Thyroid gland (tissue), 4 donors: Measurements from ENCODE around the gene PRKCE.

Experiments
- CTCF ChIP-seq, 6 experiments: fragments of 200-600 bp in 3 of 6; fragments of 450-650 bp in 3 of 6; sonication (generic) in 3 of 6; IDR thresholded peaks; one replicate each; pipeline ENCODE4 v1.5.1; 2016 to 2019; ENCODE audit warnings: antibody characterized with exemption in 6 of 6, mild to moderate bottlenecking in 2 of 6, inconsistent platforms in 1 of 6, moderate library complexity in 1 of 6
- POLR2A ChIP-seq, 2 donors: fragments of 450-650 bp; IDR thresholded peaks; one replicate each; pipeline ENCODE4 v1.6.1; 2017; ENCODE audit warnings: antibody characterized with exemption in 2 of 2, mild to moderate bottlenecking in 2 of 2, moderate library complexity in 1 of 2

GRCh38 chr2:45826460-45826859 lies 175.0 kb downstream of the PRKCE start:
- TF ChIP-seq CTCF (IDR thresholded peaks at IDR 0.05): no peak
- TF ChIP-seq POLR2A (IDR thresholded peaks at IDR 0.05): no peak
